PC-3 (cell line): ENCODE results near the gene TXNDC17.

Source experiments
- EZH2 ChIP-seq: fragments of 300-600 bp; sonication (generic); IDR thresholded peaks from one replicate; pipeline ENCODE4 v1.6.1; 2017; ENCODE audit warnings: antibody characterized with exemption, mild to moderate bottlenecking, low read length; ENCODE audit not compliant: unreplicated experiment
- EZH2phosphoT487 ChIP-seq: fragments of 300-600 bp; sonication (generic); IDR thresholded peaks from 2 replicates; pipeline ENCODE4 v1.6.1; 2018; ENCODE audit warnings: mild to moderate bottlenecking, antibody characterized with exemption, low read length, borderline replicate concordance
- TF ChIP-seq, protein P1 (sequence below): fragments of 300-600 bp; sonication (generic); conservative IDR thresholded peaks from 2 replicates; pipeline ENCODE4 v1.5.1; 2017; ENCODE audit warnings: antibody characterized with exemption, low read depth, mild to moderate bottlenecking, low read length

GRCh38 chr17:6677158-6677831 is 36.4 kb downstream of the TXNDC17 start:
- TF ChIP-seq, protein P1, sequence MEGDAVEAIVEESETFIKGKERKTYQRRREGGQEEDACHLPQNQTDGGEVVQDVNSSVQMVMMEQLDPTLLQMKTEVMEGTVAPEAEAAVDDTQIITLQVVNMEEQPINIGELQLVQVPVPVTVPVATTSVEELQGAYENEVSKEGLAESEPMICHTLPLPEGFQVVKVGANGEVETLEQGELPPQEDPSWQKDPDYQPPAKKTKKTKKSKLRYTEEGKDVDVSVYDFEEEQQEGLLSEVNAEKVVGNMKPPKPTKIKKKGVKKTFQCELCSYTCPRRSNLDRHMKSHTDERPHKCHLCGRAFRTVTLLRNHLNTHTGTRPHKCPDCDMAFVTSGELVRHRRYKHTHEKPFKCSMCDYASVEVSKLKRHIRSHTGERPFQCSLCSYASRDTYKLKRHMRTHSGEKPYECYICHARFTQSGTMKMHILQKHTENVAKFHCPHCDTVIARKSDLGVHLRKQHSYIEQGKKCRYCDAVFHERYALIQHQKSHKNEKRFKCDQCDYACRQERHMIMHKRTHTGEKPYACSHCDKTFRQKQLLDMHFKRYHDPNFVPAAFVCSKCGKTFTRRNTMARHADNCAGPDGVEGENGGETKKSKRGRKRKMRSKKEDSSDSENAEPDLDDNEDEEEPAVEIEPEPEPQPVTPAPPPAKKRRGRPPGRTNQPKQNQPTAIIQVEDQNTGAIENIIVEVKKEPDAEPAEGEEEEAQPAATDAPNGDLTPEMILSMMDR = no peak
- TF ChIP-seq EZH2 (no peak), EZH2phosphoT487 (no peak)
